Measurements from ENCODE around the gene DOHH.
A peak's percentile ranks its signal among the peaks of the same experiment; 100 is the strongest.

DOHH gene

DNA sequence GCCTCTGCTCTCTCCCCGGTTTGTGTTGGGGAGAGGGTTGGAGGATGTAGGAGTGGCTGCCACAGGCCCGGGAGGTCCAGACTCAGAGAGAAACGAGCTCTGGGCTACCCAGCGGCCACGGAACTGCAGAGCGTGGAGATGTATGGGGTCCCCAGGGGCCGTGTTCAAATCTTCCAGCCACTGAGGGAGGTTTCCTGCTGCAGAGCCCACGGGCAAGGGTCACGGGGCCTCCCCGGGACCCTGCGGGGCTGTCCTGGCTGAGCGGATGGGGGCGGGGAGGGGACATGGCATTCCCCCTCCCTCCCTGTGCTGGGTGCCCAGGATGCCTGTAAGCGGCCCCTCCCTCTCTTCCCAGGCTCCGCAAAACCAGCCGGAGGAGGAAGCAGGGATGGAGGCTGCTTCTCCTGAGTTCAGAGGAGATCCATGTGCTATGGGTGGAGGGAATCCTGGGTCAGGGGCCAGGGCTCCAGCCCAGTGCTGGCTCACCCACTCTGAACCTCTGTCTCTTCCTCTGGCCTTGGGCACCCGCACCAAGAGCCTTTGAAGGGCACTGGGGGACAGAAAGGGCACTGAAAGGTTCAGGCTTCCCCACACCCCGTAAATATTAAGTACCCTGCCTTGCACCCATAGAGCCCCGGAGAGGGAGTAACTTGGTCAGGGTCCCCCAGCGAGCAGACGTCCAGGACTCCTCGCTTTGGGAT lies 42.8 kb downstream of the DOHH start (continued):
- TF ChIP-seq, protein P1, sequence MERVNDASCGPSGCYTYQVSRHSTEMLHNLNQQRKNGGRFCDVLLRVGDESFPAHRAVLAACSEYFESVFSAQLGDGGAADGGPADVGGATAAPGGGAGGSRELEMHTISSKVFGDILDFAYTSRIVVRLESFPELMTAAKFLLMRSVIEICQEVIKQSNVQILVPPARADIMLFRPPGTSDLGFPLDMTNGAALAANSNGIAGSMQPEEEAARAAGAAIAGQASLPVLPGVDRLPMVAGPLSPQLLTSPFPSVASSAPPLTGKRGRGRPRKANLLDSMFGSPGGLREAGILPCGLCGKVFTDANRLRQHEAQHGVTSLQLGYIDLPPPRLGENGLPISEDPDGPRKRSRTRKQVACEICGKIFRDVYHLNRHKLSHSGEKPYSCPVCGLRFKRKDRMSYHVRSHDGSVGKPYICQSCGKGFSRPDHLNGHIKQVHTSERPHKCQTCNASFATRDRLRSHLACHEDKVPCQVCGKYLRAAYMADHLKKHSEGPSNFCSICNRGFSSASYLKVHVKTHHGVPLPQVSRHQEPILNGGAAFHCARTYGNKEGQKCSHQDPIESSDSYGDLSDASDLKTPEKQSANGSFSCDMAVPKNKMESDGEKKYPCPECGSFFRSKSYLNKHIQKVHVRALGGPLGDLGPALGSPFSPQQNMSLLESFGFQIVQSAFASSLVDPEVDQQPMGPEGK (tag by site-specific recombination; IDR thresholded peaks at IDR 0.05) = peak; percentile 52; the same call in 1 of the 2 replicates
- TF ChIP-seq ZBTB8A (tag by site-specific recombination; IDR thresholded peaks at IDR 0.05) = 0 out of 2 replicates have a peak, but pooled peaks have one; percentile 32

DNA sequence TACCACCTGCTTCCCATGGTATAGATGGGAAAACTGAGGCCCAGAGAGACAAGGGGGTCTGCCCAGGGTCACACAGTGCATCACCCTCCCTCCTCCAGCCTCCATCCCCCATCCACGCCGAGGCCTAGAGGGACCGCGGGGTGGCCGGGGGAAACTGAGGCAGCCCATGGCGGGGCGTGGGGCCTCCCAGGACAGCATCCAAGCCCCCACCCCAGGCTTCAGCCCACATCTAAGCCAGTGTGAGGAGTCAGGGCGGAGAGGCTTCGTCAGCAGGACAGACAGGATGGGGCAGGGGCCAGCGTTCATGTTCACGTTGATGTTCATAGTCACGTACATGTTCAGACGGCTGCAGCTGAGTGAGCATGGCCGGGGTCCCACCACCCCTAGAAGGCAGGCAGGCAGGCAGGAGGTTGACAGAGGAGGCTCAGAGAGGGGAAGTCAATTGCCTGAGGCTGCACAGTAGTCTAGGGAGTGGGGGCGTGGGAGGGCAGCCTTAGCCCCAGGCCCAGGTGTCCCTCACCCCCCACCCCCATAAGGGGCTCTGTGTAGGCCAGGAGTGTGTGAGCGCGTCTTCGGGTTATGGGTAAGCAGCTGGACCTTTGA lies 43.4 kb downstream of the DOHH start:
- no peaks in the 10 kb centered on the region for H3K9me3 ChIP-seq (ENCODE audit: control insufficient read depth, insufficient read depth, low read depth, low read length)
- H3K27ac ChIP-seq (ENCODE audit: extremely low read depth, low read depth, low read length) = no peak overlapping the region
- CTCF ChIA-PET = no interaction called here
- H3K4me3 ChIP-seq (ENCODE audit: low read depth, low read length) = no peak overlapping the region
- POLR2A ChIA-PET = interaction anchor here (0.6 kb wide), 1 partner anchor 122 kb away, joined by 4 read pairs; no protein-coding TSS in a partner anchor
- peaks cover 8% of the 10 kb centered on the region for H3K4me1 ChIP-seq (ENCODE audit: control insufficient read depth, insufficient read depth, low read length)
- no peak for TF ChIP-seq ZNF76 (tag by site-specific recombination; IDR thresholded peaks at IDR 0.05; ENCODE audit: borderline replicate concordance, low read depth)
- TF ChIP-seq, protein P2, sequence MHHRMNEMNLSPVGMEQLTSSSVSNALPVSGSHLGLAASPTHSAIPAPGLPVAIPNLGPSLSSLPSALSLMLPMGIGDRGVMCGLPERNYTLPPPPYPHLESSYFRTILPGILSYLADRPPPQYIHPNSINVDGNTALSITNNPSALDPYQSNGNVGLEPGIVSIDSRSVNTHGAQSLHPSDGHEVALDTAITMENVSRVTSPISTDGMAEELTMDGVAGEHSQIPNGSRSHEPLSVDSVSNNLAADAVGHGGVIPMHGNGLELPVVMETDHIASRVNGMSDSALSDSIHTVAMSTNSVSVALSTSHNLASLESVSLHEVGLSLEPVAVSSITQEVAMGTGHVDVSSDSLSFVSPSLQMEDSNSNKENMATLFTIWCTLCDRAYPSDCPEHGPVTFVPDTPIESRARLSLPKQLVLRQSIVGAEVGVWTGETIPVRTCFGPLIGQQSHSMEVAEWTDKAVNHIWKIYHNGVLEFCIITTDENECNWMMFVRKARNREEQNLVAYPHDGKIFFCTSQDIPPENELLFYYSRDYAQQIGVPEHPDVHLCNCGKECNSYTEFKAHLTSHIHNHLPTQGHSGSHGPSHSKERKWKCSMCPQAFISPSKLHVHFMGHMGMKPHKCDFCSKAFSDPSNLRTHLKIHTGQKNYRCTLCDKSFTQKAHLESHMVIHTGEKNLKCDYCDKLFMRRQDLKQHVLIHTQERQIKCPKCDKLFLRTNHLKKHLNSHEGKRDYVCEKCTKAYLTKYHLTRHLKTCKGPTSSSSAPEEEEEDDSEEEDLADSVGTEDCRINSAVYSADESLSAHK (tag by site-specific recombination; IDR thresholded peaks at IDR 0.05) = no peak
- TF ChIP-seq EGR2 (tag by site-specific recombination; IDR thresholded peaks at IDR 0.05; ENCODE audit: low read depth) = 0 out of 2 replicates have a peak, but pooled peaks have one; percentile 16
- no peak for TF ChIP-seq ZNF350 (tag by site-specific recombination; IDR thresholded peaks at IDR 0.05)
- no peak for TF ChIP-seq ZNF792 (tag by site-specific recombination; IDR thresholded peaks at IDR 0.05)
- TF ChIP-seq, protein P3, sequence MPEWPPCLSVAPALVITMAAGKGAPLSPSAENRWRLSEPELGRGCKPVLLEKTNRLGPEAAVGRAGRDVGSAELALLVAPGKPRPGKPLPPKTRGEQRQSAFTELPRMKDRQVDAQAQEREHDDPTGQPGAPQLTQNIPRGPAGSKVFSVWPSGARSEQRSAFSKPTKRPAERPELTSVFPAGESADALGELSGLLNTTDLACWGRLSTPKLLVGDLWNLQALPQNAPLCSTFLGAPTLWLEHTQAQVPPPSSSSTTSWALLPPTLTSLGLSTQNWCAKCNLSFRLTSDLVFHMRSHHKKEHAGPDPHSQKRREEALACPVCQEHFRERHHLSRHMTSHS (tag by site-specific recombination; IDR thresholded peaks at IDR 0.05) = no peak
- peak; percentile 51; the same call in 1 of the 2 replicates for TF ChIP-seq ZNF768 (tag by site-specific recombination; IDR thresholded peaks at IDR 0.05)
- 0 out of 2 replicates have a peak, but pooled peaks have one; percentile 19 for TF ChIP-seq ZFHX2 (tag by site-specific recombination; conservative IDR thresholded peaks at IDR 0.05)
- peaks cover 0 to 37% of the 10 kb centered on the region in 2 experiments; a peak in 2 of 3 replicates for H3K36me3 ChIP-seq (ENCODE audit: control insufficient read depth in 2 of 2, insufficient read depth in 1 of 2, low read length in 2 of 2)

DNA sequence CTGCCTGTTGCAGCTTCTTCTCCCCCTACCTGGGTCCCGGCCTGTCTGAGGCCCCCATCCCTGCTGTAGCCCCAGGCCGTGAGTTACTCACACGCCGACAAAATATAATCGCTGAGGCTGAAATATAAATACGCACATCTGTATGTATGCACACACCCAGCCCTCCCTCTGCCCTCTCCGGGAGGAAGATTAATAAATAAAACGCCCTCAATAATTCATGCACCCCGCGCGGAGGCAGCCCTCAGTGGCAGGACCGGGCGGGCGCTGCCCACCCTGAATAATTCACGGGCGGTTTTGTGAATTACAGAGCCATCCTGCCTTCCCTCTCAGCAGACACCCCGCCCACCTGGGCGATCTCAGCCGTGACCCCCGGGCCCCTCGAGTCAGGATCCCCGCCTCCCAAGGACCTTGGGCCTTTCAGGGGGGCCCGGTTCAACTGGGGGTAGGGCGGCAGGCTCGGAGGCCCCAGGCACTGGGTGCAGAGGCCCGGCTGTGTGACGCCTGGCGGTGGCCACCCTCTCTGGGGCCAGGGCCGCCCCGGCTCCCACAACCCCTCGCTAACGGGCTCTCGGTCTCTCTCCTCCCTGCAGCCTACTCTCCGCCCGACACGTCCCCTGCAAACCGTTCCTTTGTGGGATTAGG lies 44.4 kb downstream of the DOHH start:
- Histone ChIP-seq H3K4me3 (ENCODE audit: low read depth, low read length) (no peak overlapping the region), H3K4me1 (ENCODE audit: control insufficient read depth, insufficient read depth, low read length) (peaks cover 8% of the 10 kb centered on the region), H3K27ac (ENCODE audit: extremely low read depth, low read depth, low read length) (no peak overlapping the region), H3K36me3 (ENCODE audit: control insufficient read depth in 2 of 2, insufficient read depth in 1 of 2, low read length in 2 of 2) (peaks cover 0 to 37% of the 10 kb centered on the region in 2 experiments; a peak in 2 of 3 replicates), H3K9me3 (ENCODE audit: control insufficient read depth, insufficient read depth, low read depth, low read length) (no peaks in the 10 kb centered on the region)
- no peak for TF ChIP-seq ZNF555 (tag by site-specific recombination; conservative IDR thresholded peaks at IDR 0.05)
- TF ChIP-seq, protein P2 (tag by site-specific recombination; IDR thresholded peaks at IDR 0.05) = no peak
- no peak for TF ChIP-seq ZNF510 (tag by site-specific recombination; IDR thresholded peaks at IDR 0.05; ENCODE audit: insufficient replicate concordance)
- TF ChIP-seq ZNF366 (tag by site-specific recombination; conservative IDR thresholded peaks at IDR 0.05) = no peak
- TF ChIP-seq ZNF560 (tag by site-specific recombination; IDR thresholded peaks at IDR 0.05; ENCODE audit: borderline replicate concordance) = no peak
- no peak for TF ChIP-seq ZNF48 (tag by site-specific recombination; IDR thresholded peaks at IDR 0.05)
- no peak for TF ChIP-seq ZNF629 (tag by site-specific recombination; IDR thresholded peaks at IDR 0.05)
- 0 out of 2 replicates have a peak, but pooled peaks have one; percentile 27 for TF ChIP-seq GLIS2 (tag by site-specific recombination; IDR thresholded peaks at IDR 0.05)
- TF ChIP-seq, protein P1 (tag by site-specific recombination; IDR thresholded peaks at IDR 0.05) = 0 out of 2 replicates have a peak, but pooled peaks have one; percentile 12
- ChIA-PET POLR2A (no interaction called here), CTCF (interaction anchor here (0.7 kb wide), 1 partner anchor 10 kb away, joined by 3 read pairs; no protein-coding TSS in a partner anchor)

Data from HEK293 (cell line).